SH-SY5Y (cell line): ENCODE data around the gene GPRIN2.

ENCODE experiments used
- GATA2 ChIP-seq: IDR thresholded peaks from 2 replicates; pipeline ENCODE4 v1.6.1; 2011; ENCODE audit warnings: mild to moderate bottlenecking, low read depth, low read length
- GATA3 ChIP-seq: IDR thresholded peaks from 2 replicates; pipeline ENCODE4 v1.6.1; 2011; ENCODE audit warnings: low read depth, mild to moderate bottlenecking, low read length, moderate library complexity

- TF ChIP-seq GATA2 (no peak), GATA3 (no peak)
Measured at GRCh38 chr10:46516660-46517416, 39.6 kb downstream of the GPRIN2 start.
